ENCODE measurements around the gene FSHR. TPM values are rescaled to one million over a fixed set of nuclear protein-coding genes. Genes with fewer than 3 reads are reported as not detected.

The FSHR gene
- total RNA-seq, 4 donors from 2014 or later: not detected

GRCh38 chr2:49108851-49109250, 45.5 kb downstream of the FSHR start:
- Histone ChIP-seq H3K36me3 (no peaks in the 10 kb centered on the region), H3K4me3 (no peak overlapping the region), H3K4me1 (no peaks in the 10 kb centered on the region), H3K9me3 (no peaks in the 10 kb centered on the region), H3K27me3 (no peaks in the 10 kb centered on the region), H3K27ac (no peak overlapping the region)
- intact Hi-C loops (cut with DNase I; ENCODE audit: low total_unique reads) (no loop called here), in situ Hi-C loops (cut with MboI; ENCODE audit: low pct_ligation_motif_present in 1 of 4, low pct_unique_long_range_greater_than_20kb in 1 of 4, low sequenced_read_pairs in 3 of 4) (no loop called here)
- WGBS, 2 donors (ENCODE audit: low coverage in 1 of 2): 63 to 82% methylated on average over 3 of the region's 3 CpGs
- no peak for DNase-seq
- TF ChIP-seq, protein P1, sequence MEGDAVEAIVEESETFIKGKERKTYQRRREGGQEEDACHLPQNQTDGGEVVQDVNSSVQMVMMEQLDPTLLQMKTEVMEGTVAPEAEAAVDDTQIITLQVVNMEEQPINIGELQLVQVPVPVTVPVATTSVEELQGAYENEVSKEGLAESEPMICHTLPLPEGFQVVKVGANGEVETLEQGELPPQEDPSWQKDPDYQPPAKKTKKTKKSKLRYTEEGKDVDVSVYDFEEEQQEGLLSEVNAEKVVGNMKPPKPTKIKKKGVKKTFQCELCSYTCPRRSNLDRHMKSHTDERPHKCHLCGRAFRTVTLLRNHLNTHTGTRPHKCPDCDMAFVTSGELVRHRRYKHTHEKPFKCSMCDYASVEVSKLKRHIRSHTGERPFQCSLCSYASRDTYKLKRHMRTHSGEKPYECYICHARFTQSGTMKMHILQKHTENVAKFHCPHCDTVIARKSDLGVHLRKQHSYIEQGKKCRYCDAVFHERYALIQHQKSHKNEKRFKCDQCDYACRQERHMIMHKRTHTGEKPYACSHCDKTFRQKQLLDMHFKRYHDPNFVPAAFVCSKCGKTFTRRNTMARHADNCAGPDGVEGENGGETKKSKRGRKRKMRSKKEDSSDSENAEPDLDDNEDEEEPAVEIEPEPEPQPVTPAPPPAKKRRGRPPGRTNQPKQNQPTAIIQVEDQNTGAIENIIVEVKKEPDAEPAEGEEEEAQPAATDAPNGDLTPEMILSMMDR (IDR thresholded peaks at IDR 0.05): no peak
- TF ChIP-seq POLR2A (IDR thresholded peaks at IDR 0.05): no peak

- no peaks in the 10 kb centered on the region for H3K36me3 ChIP-seq
- in situ Hi-C loops (cut with MboI; ENCODE audit: low pct_ligation_motif_present in 1 of 4, low pct_unique_long_range_greater_than_20kb in 1 of 4, low sequenced_read_pairs in 3 of 4) (no loop called here), intact Hi-C loops (cut with DNase I; ENCODE audit: low total_unique reads) (no loop called here)
- no peak for DNase-seq
- H3K4me1 ChIP-seq: no peaks in the 10 kb centered on the region
- H3K9me3 ChIP-seq: no peaks in the 10 kb centered on the region
- WGBS, 2 donors (ENCODE audit: low coverage in 1 of 2): 34 to 56% methylated on average over 3 of the region's 3 CpGs
- no peak overlapping the region for H3K4me3 ChIP-seq
- no peak overlapping the region for H3K27ac ChIP-seq
- no peak for TF ChIP-seq POLR2A (IDR thresholded peaks at IDR 0.05)
- no peak for TF ChIP-seq POLR2AphosphoS5 (IDR thresholded peaks at IDR 0.05)
- TF ChIP-seq EP300 (IDR thresholded peaks at IDR 0.05; ENCODE audit: low read depth): no peak
- TF ChIP-seq, protein P1 (IDR thresholded peaks at IDR 0.05): no peak
- H3K27me3 ChIP-seq: no peaks in the 10 kb centered on the region
These were observed 45.9 kb downstream of the FSHR start for GRCh38 chr2:49108436-49108835.

- no peak overlapping the region for H3K27ac ChIP-seq
- H3K9me3 ChIP-seq: no peaks in the 10 kb centered on the region
- H3K27me3 ChIP-seq: no peaks in the 10 kb centered on the region
- in situ Hi-C loops (cut with MboI; ENCODE audit: low pct_ligation_motif_present in 1 of 4, low pct_unique_long_range_greater_than_20kb in 1 of 4, low sequenced_read_pairs in 3 of 4) (no loop called here), intact Hi-C loops (cut with DNase I; ENCODE audit: low total_unique reads) (no loop called here)
- H3K36me3 ChIP-seq: no peaks in the 10 kb centered on the region
- TF ChIP-seq POLR2A (IDR thresholded peaks at IDR 0.05) (no peak), POLR2AphosphoS5 (IDR thresholded peaks at IDR 0.05) (no peak), EP300 (IDR thresholded peaks at IDR 0.05; ENCODE audit: low read depth) (no peak)
- TF ChIP-seq, protein P1 (IDR thresholded peaks at IDR 0.05): no peak
- no peak for DNase-seq
- no peaks in the 10 kb centered on the region for H3K4me1 ChIP-seq
- no peak overlapping the region for H3K4me3 ChIP-seq
- 45 to 67% methylated on average over 1 to 2 of the region's 2 CpGs for WGBS, 2 donors (ENCODE audit: low coverage in 1 of 2)
These were observed 48.8 kb downstream of the FSHR start for GRCh38 chr2:49105506-49105905.

- in situ Hi-C loops (cut with MboI; ENCODE audit: low pct_ligation_motif_present in 1 of 4, low pct_unique_long_range_greater_than_20kb in 1 of 4, low sequenced_read_pairs in 3 of 4): no loop called here
- 32 to 50% methylated on average over 1 of the region's 1 CpG for WGBS, 2 donors (ENCODE audit: low coverage in 1 of 2)
These were observed 52.2 kb downstream of the FSHR start for GRCh38 chr2:49102146-49102545.

More at GRCh38 chr2:49102146-49102545, 52.2 kb downstream of the FSHR start:
- Histone ChIP-seq H3K27me3 (no peaks in the 10 kb centered on the region), H3K27ac (no peak overlapping the region), H3K9me3 (no peaks in the 10 kb centered on the region), H3K4me3 (no peak overlapping the region), H3K4me1 (no peaks in the 10 kb centered on the region), H3K36me3 (no peaks in the 10 kb centered on the region)
- intact Hi-C loops (cut with DNase I; ENCODE audit: low total_unique reads): no loop called here
- TF ChIP-seq EP300 (IDR thresholded peaks at IDR 0.05; ENCODE audit: low read depth): no peak
- no peak for TF ChIP-seq POLR2AphosphoS5 (IDR thresholded peaks at IDR 0.05)
- no peak for TF ChIP-seq POLR2A (IDR thresholded peaks at IDR 0.05)
- TF ChIP-seq, protein P1 (IDR thresholded peaks at IDR 0.05): no peak
- DNase-seq: no peak
